AG10803 (cell line): ENCODE data around the gene STYK1.
A peak's percentile ranks its signal among the peaks of the same experiment; 100 is the strongest.
"Not testable (repeated sequence)": the region's sequence is repeated elsewhere in the genome, so short reads cannot be mapped to it uniquely, and the experiment has no call there.

ENCODE experiments used
- DNase-seq: peaks from one replicate; pipeline ENCODE4 v3.0.0; 2010; ENCODE audit warnings: low read depth
- H3K4me3 ChIP-seq: 2 replicates; pipeline ENCODE4 v1.5.1; 2011; ENCODE audit warnings: mild to moderate bottlenecking, low read length, control low read depth
- TF ChIP-seq, protein P1 (sequence below): conservative IDR thresholded peaks from 2 replicates; pipeline ENCODE4 v1.5.1; 2011; ENCODE audit warnings: mild to moderate bottlenecking, low read length, control low read depth, inconsistent platforms

Gene STYK1

GRCh38 chr12:10607885-10608458 is 65.9 kb downstream of the STYK1 start:
- DNase-seq = peak; percentile 26
- H3K4me3 ChIP-seq = no peak overlapping the region
- TF ChIP-seq, protein P1, sequence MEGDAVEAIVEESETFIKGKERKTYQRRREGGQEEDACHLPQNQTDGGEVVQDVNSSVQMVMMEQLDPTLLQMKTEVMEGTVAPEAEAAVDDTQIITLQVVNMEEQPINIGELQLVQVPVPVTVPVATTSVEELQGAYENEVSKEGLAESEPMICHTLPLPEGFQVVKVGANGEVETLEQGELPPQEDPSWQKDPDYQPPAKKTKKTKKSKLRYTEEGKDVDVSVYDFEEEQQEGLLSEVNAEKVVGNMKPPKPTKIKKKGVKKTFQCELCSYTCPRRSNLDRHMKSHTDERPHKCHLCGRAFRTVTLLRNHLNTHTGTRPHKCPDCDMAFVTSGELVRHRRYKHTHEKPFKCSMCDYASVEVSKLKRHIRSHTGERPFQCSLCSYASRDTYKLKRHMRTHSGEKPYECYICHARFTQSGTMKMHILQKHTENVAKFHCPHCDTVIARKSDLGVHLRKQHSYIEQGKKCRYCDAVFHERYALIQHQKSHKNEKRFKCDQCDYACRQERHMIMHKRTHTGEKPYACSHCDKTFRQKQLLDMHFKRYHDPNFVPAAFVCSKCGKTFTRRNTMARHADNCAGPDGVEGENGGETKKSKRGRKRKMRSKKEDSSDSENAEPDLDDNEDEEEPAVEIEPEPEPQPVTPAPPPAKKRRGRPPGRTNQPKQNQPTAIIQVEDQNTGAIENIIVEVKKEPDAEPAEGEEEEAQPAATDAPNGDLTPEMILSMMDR = peak; percentile 57

- no peak for DNase-seq
- H3K4me3 ChIP-seq = no peak overlapping the region
- TF ChIP-seq, protein P1 = no peak
These were observed 72.0 kb downstream of the STYK1 start for GRCh38 chr12:10601860-10602259.

DNA sequence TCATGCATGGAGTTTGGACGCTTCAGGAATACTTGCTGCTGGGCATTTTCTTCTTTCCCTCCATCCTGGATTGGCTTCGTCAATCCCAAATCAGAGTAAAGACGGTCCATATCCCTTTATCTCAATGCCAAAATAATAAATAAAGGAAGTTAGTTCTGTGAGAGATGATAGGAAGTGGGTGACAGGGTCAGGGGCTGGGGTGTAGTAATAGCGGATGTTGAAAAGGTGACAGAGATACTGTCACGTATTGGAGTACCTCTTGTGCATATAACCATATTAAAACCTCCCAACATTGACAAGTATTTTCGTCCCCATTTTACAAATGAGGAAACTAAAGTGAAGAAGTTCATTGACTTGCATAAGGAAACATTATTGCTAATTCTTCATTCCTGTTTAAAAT is 72.9 kb downstream of the STYK1 start:
- DNase-seq = no peak
- TF ChIP-seq, protein P1 = no peak

DNA sequence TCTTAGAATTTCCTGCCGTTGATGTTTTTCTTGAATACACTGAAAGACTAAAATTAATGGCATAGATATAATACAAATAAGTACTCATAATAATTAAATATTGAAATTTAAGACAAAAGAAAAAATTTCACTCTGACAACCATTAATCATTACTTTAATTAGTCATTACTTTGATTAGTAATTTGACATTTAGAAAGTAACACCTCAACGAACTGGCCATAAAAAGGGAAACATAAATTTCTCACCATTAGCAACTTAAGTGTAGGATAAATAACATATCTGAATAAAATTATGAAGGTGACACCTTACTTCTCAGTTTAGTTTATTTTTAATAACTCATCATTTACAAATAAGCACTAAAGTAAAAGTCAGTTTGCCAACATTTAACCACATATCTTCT is 78.0 kb downstream of the STYK1 start:
- no peak overlapping the region for H3K4me3 ChIP-seq
- TF ChIP-seq, protein P1 = no peak
- no peak for DNase-seq

More for the DNA sequence above, 72.9 kb downstream of the STYK1 start:
- H3K4me3 ChIP-seq = no peak overlapping the region

DNA sequence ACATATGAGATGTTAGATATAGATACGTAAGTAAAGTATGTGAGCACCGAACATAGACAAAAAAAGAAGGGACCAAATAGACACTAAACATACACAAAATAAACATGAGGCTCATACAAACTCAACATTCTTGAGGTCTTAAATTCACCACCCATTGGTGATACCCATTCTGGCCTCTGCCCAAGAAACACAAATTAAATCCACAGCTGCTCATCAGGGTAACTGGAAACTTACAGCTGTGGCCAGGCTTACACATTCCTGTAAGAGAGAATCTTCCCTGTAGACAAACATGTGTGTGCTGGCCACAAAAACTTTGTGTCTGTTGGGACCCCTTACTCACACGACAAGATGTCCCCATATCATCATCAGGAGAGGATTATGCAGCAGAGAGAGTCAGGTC is 82.9 kb downstream of the STYK1 start:
- DNase-seq = no peak
- TF ChIP-seq, protein P1 = no peak

GRCh38 chr12:10584415-10584814 is 89.4 kb downstream of the STYK1 start:
- DNase-seq = peak; percentile 4
- H3K4me3 ChIP-seq = no peak overlapping the region
- TF ChIP-seq, protein P1 = no peak

More for the DNA sequence above, 82.9 kb downstream of the STYK1 start:
- no peak overlapping the region for H3K4me3 ChIP-seq

DNA sequence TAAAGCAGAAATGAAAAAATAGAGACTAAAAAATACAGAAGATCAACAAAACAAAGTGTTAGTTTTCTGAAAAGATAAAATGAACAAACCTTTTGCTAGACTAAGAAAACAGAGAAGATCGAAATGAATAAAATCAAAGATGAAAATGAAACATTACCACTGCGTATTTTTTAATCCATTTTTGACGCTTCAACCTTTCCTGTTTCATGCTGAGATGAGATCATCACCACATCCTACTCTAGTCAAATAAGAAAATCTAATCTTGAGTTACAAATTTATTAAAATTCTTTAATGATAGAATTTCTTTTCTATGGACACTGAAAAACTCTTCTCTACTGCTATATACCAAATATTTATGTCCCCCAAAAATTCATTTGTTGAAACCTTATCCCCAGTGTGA is 91.1 kb downstream of the STYK1 start:
- no peak overlapping the region for H3K4me3 ChIP-seq
- DNase-seq = no peak
- TF ChIP-seq, protein P1 = no peak

DNA sequence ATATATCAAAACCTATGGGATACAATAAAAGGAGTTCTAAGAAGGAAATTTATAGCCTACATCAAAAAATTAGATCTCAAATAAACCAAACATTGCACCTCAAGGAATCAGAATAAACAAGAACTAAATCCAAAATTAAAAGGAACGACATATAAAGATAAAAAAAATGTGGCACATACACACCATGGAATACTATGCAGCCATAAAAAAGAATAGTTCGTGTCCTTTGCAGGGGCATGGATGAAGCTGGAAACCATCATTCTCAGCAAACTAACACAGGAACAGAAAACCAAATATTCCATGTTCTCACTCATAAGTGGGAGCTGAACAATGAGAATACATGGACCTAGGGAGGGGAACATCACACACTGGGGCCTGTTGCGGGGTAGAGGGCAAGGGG is 91.7 kb downstream of the STYK1 start:
- H3K4me3 ChIP-seq, DNase-seq: not testable (repeated sequence)
